Measurements from ENCODE around the gene SRM.

DNA sequence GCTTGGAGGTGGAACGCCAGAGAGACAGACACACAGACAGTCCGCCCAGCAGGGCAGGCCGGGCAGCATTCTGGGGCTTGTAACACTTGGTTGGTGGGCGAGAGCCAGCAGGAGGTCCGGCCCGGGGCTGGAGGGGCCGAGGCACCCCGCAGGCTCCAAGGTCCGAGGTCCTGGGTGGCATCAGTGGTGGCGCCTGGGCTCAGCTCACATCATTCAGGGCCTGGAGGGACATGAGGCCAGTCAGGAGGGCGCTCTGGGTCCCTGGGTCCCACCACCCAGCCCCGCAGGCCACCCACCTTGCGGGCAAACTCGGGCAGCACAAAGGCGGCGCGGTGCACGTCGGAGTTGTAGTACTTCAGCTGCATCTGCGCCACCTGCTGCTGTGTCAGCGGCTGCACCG, 5.2 kb downstream of the SRM start:
- no peak for TF ChIP-seq TAF1 (IDR thresholded peaks at IDR 0.05; ENCODE audit: borderline replicate concordance, insufficient read depth, low read length)
- TF ChIP-seq SIN3A (IDR thresholded peaks at IDR 0.05; ENCODE audit: borderline replicate concordance, insufficient read depth, low read length) = no peak
- TF ChIP-seq POLR2AphosphoS5 (IDR thresholded peaks at IDR 0.05; ENCODE audit: low read depth, low read length) = no peak; the same call in 1 of the 2 replicates
- TF ChIP-seq, protein P1, sequence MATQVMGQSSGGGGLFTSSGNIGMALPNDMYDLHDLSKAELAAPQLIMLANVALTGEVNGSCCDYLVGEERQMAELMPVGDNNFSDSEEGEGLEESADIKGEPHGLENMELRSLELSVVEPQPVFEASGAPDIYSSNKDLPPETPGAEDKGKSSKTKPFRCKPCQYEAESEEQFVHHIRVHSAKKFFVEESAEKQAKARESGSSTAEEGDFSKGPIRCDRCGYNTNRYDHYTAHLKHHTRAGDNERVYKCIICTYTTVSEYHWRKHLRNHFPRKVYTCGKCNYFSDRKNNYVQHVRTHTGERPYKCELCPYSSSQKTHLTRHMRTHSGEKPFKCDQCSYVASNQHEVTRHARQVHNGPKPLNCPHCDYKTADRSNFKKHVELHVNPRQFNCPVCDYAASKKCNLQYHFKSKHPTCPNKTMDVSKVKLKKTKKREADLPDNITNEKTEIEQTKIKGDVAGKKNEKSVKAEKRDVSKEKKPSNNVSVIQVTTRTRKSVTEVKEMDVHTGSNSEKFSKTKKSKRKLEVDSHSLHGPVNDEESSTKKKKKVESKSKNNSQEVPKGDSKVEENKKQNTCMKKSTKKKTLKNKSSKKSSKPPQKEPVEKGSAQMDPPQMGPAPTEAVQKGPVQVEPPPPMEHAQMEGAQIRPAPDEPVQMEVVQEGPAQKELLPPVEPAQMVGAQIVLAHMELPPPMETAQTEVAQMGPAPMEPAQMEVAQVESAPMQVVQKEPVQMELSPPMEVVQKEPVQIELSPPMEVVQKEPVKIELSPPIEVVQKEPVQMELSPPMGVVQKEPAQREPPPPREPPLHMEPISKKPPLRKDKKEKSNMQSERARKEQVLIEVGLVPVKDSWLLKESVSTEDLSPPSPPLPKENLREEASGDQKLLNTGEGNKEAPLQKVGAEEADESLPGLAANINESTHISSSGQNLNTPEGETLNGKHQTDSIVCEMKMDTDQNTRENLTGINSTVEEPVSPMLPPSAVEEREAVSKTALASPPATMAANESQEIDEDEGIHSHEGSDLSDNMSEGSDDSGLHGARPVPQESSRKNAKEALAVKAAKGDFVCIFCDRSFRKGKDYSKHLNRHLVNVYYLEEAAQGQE (IDR thresholded peaks at IDR 0.05; ENCODE audit: insufficient read depth in 1 of 2, low read depth in 2 of 2, low read length in 2 of 2) = no peak

All from PFSK-1 (cell line).